ENCODE data around the gene NFKBIE.

Gene NFKBIE

DNA sequence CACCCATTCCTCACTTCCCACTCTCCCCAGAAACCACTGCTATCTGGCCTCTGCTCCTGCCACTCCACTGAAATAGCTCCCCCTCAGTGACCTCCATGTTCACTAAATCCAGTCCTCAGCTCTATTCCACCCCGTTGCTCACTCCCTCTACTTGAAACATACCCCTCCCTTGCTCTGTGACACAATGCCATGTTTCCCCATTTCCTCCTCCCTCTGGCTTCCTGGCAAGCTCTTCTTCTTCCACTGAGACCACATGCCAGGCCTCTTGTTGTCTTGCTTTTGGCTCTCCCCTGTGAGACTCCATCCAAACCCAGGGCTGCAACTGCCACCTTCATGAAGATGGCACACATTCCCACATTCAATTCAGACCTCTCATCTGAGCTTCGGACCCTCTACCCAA, 18.8 kb upstream of the NFKBIE start:
- no peaks in the 10 kb centered on the region for H3K9me3 ChIP-seq (ENCODE audit: control insufficient read depth in 2 of 2, low read length in 2 of 2)
- no peak overlapping the region for H3K27ac ChIP-seq (ENCODE audit: low read depth in 2 of 2, low read length in 2 of 2)
- H3K27me3 ChIP-seq (ENCODE audit: control insufficient read depth in 2 of 2, insufficient read depth in 2 of 2, low read length in 2 of 2): peaks cover 16 to 28% of the 10 kb centered on the region in 2 donors
- H3K4me1 ChIP-seq (ENCODE audit: control insufficient read depth in 2 of 2, insufficient read depth in 2 of 2, low read length in 2 of 2): no peaks in the 10 kb centered on the region
- H3K36me3 ChIP-seq (ENCODE audit: control insufficient read depth in 2 of 2, insufficient read depth in 2 of 2, low read length in 2 of 2): no peaks in the 10 kb centered on the region
- H3K4me3 ChIP-seq (ENCODE audit: low read length in 2 of 2): no peak overlapping the region
- no peak overlapping the region for H3K9ac ChIP-seq (ENCODE audit: low read depth in 1 of 2, low read length in 2 of 2)

GRCh38 chr6:44278774-44279697, 13.7 kb upstream of the NFKBIE start:
- Histone ChIP-seq H3K27me3 (ENCODE audit: control insufficient read depth in 2 of 2, insufficient read depth in 2 of 2, low read length in 2 of 2) (peaks cover 27 to 60% of the 10 kb centered on the region in 2 donors), H3K9me3 (ENCODE audit: control insufficient read depth in 2 of 2, low read length in 2 of 2) (no peaks in the 10 kb centered on the region), H3K9ac (ENCODE audit: low read depth in 1 of 2, low read length in 2 of 2) (no peak overlapping the region), H3K36me3 (ENCODE audit: control insufficient read depth in 2 of 2, insufficient read depth in 2 of 2, low read length in 2 of 2) (no peaks in the 10 kb centered on the region), H3K4me1 (ENCODE audit: control insufficient read depth in 2 of 2, insufficient read depth in 2 of 2, low read length in 2 of 2) (peaks cover 0 to 3% of the 10 kb centered on the region in 2 donors), H3K27ac (ENCODE audit: low read depth in 2 of 2, low read length in 2 of 2) (no peak overlapping the region), H3K4me3 (ENCODE audit: low read length in 2 of 2) (no peak overlapping the region)

DNA sequence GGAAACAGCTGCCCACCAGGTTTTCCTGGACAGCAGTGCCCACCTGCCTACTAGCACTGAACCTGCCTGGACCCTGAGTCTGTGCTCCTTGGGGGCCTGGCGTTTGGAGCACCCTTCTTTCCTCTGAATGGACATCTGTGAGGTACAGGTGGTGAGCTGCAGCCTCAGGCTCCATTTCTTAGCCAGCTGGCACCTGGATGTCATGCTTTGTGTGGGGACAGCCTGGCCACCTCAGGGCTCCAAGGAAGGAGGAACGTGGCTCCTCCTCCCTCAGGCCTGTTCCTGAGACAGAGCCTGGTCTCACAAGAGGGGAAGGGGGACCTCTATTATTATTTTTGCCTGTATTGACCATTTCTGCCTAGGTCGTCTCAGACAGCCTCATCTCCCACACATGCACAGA, 13.0 kb upstream of the NFKBIE start:
- Histone ChIP-seq H3K4me1 (ENCODE audit: control insufficient read depth in 2 of 2, insufficient read depth in 2 of 2, low read length in 2 of 2) (peaks cover 0 to 3% of the 10 kb centered on the region in 2 donors), H3K36me3 (ENCODE audit: control insufficient read depth in 2 of 2, insufficient read depth in 2 of 2, low read length in 2 of 2) (no peaks in the 10 kb centered on the region), H3K9ac (ENCODE audit: low read depth in 1 of 2, low read length in 2 of 2) (no peak overlapping the region), H3K4me3 (ENCODE audit: low read length in 2 of 2) (no peak overlapping the region), H3K27me3 (ENCODE audit: control insufficient read depth in 2 of 2, insufficient read depth in 2 of 2, low read length in 2 of 2) (peaks cover 34 to 64% of the 10 kb centered on the region in 2 donors), H3K27ac (ENCODE audit: low read depth in 2 of 2, low read length in 2 of 2) (no peak overlapping the region), H3K9me3 (ENCODE audit: control insufficient read depth in 2 of 2, low read length in 2 of 2) (no peaks in the 10 kb centered on the region)

DNA sequence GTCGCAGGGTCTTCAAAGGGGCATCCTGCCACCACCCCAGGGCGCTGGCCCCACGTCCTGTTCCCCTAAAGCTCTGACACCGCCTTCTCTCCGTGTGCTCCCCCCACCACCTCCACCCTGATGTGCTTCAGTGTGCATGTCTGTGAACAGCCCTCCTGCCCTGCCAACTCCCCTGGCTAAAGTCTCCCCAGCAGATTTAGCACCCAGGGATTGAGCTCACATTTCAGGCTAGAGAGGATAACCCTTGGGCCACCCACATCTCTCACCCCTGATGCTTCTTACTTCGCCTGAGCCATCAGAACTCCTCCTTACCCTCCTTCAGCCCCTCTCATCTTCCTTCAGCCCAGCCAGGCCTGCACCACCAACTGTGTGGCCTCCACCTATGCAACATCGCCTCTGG, 12.4 kb upstream of the NFKBIE start:
- no peak overlapping the region for H3K27ac ChIP-seq (ENCODE audit: low read depth in 2 of 2, low read length in 2 of 2)
- no peaks in the 10 kb centered on the region for H3K9me3 ChIP-seq (ENCODE audit: control insufficient read depth in 2 of 2, low read length in 2 of 2)

DNA sequence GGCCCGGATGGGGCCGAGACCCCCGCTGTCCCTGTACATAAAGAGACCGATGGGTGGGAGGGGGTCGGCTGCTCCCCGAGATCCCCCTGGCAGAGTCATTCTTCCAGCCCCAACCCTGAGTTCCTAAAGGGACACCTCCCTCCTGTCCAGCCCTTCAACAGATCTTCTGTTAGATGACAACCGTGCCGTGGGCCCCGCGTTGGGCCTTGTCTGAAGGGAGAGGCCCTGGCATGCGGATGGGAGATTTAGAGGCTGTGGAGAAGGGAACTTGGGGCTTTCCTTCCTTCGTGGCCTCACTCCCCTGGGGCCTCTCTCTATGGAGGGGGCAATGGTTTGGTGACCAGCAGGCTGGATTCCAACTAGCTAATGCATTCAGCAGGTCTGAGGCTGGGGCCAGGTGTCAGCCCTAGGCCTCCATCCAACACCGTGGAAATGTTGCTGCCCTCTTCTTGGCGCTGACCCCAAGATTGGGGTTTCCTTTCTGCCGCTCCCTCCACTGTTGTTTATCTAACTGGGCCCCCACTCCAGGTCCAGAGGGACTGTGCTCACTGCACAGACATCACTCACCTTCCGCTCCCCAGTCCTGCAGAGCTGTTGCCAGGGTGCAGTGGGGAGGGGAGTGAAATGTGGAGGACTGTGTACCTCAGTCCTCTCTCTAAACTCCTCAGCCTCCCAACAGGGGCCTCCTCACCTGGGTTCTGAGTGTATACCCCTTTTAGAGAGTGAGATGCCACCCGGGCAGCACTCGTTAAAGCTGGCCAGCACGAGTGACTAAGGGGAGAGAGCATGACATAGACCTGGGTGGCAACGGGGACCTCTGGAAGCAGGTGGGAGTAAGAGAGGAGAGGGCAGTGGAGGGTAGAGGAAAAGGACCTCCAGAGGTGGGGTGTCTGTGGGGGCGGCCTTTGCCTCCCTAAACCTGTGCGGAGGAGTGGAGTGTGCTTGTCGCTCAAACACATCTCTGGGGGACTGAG, 11.6 kb upstream of the NFKBIE start:
- peaks cover 40 to 69% of the 10 kb centered on the region in 2 donors for H3K27me3 ChIP-seq (ENCODE audit: control insufficient read depth in 2 of 2, insufficient read depth in 2 of 2, low read length in 2 of 2)
- no peak overlapping the region for H3K4me3 ChIP-seq (ENCODE audit: low read length in 2 of 2)
- no peak overlapping the region for H3K27ac ChIP-seq (ENCODE audit: low read depth in 2 of 2, low read length in 2 of 2)
- H3K4me1 ChIP-seq (ENCODE audit: control insufficient read depth in 2 of 2, insufficient read depth in 2 of 2, low read length in 2 of 2): peaks cover 0 to 3% of the 10 kb centered on the region in 2 donors
- no peaks in the 10 kb centered on the region for H3K9me3 ChIP-seq (ENCODE audit: control insufficient read depth in 2 of 2, low read length in 2 of 2)
- H3K36me3 ChIP-seq (ENCODE audit: control insufficient read depth in 2 of 2, insufficient read depth in 2 of 2, low read length in 2 of 2): no peaks in the 10 kb centered on the region
- no peak overlapping the region for H3K9ac ChIP-seq (ENCODE audit: low read depth in 1 of 2, low read length in 2 of 2)

More for the DNA sequence above, 12.4 kb upstream of the NFKBIE start:
- H3K36me3 ChIP-seq (ENCODE audit: control insufficient read depth in 2 of 2, insufficient read depth in 2 of 2, low read length in 2 of 2): no peaks in the 10 kb centered on the region
- no peak overlapping the region for H3K4me3 ChIP-seq (ENCODE audit: low read length in 2 of 2)
- peaks cover 0 to 3% of the 10 kb centered on the region in 2 donors for H3K4me1 ChIP-seq (ENCODE audit: control insufficient read depth in 2 of 2, insufficient read depth in 2 of 2, low read length in 2 of 2)
- peaks cover 39 to 64% of the 10 kb centered on the region in 2 donors for H3K27me3 ChIP-seq (ENCODE audit: control insufficient read depth in 2 of 2, insufficient read depth in 2 of 2, low read length in 2 of 2)
- H3K9ac ChIP-seq (ENCODE audit: low read depth in 1 of 2, low read length in 2 of 2): no peak overlapping the region

GRCh38 chr6:44275749-44276648, 10.6 kb upstream of the NFKBIE start:
- H3K27ac ChIP-seq (ENCODE audit: low read depth in 2 of 2, low read length in 2 of 2): no peak overlapping the region
- H3K36me3 ChIP-seq (ENCODE audit: control insufficient read depth in 2 of 2, insufficient read depth in 2 of 2, low read length in 2 of 2): no peaks in the 10 kb centered on the region
- no peak overlapping the region for H3K9ac ChIP-seq (ENCODE audit: low read depth in 1 of 2, low read length in 2 of 2)
- H3K4me1 ChIP-seq (ENCODE audit: control insufficient read depth in 2 of 2, insufficient read depth in 2 of 2, low read length in 2 of 2): peaks cover 0 to 3% of the 10 kb centered on the region in 2 donors
- H3K4me3 ChIP-seq (ENCODE audit: low read length in 2 of 2): no peak overlapping the region
- H3K27me3 ChIP-seq (ENCODE audit: control insufficient read depth in 2 of 2, insufficient read depth in 2 of 2, low read length in 2 of 2): peaks cover 48 to 78% of the 10 kb centered on the region in 2 donors
- no peaks in the 10 kb centered on the region for H3K9me3 ChIP-seq (ENCODE audit: control insufficient read depth in 2 of 2, low read length in 2 of 2)

GRCh38 chr6:44275271-44275748, 10.0 kb upstream of the NFKBIE start:
- peaks cover 49 to 72% of the 10 kb centered on the region in 2 donors for H3K27me3 ChIP-seq (ENCODE audit: control insufficient read depth in 2 of 2, insufficient read depth in 2 of 2, low read length in 2 of 2)
- H3K4me3 ChIP-seq (ENCODE audit: low read length in 2 of 2): no peak overlapping the region
- H3K36me3 ChIP-seq (ENCODE audit: control insufficient read depth in 2 of 2, insufficient read depth in 2 of 2, low read length in 2 of 2): no peaks in the 10 kb centered on the region

DNA sequence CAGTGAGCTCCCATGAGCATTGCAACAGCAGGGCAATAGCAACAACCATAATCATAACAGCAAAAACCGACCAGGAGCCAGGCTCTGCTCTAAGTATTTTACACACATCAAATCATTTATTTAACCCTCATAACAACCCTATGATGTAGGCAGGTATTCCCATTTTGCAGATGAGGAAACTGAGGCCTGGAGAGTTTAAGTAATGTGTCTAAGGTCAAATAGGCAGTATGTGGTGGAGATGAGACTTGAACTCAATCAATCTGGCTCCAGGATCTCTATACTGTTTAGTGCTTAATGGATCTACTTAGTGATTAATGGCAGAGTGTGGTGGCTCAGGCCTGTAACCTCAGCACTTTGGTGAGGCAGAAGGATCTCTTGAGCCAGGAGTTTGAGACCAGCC, 8.3 kb upstream of the NFKBIE start:
- H3K27me3 ChIP-seq (ENCODE audit: control insufficient read depth in 2 of 2, insufficient read depth in 2 of 2, low read length in 2 of 2): peaks cover 56 to 79% of the 10 kb centered on the region in 2 donors
- H3K4me3 ChIP-seq (ENCODE audit: low read length in 2 of 2): no peak overlapping the region
- H3K9me3 ChIP-seq (ENCODE audit: control insufficient read depth in 2 of 2, low read length in 2 of 2): no peaks in the 10 kb centered on the region
- no peak overlapping the region for H3K27ac ChIP-seq (ENCODE audit: low read depth in 2 of 2, low read length in 2 of 2)
- H3K9ac ChIP-seq (ENCODE audit: low read depth in 1 of 2, low read length in 2 of 2): no peak overlapping the region
- H3K4me1 ChIP-seq (ENCODE audit: control insufficient read depth in 2 of 2, insufficient read depth in 2 of 2, low read length in 2 of 2): peaks cover 0 to 3% of the 10 kb centered on the region in 2 donors
- no peaks in the 10 kb centered on the region for H3K36me3 ChIP-seq (ENCODE audit: control insufficient read depth in 2 of 2, insufficient read depth in 2 of 2, low read length in 2 of 2)

More at GRCh38 chr6:44275271-44275748, 10.0 kb upstream of the NFKBIE start:
- H3K27ac ChIP-seq (ENCODE audit: low read depth in 2 of 2, low read length in 2 of 2): no peak overlapping the region
- no peak overlapping the region for H3K9ac ChIP-seq (ENCODE audit: low read depth in 1 of 2, low read length in 2 of 2)
- H3K9me3 ChIP-seq (ENCODE audit: control insufficient read depth in 2 of 2, low read length in 2 of 2): no peaks in the 10 kb centered on the region
- peaks cover 0 to 3% of the 10 kb centered on the region in 2 donors for H3K4me1 ChIP-seq (ENCODE audit: control insufficient read depth in 2 of 2, insufficient read depth in 2 of 2, low read length in 2 of 2)

- Histone ChIP-seq H3K27ac (ENCODE audit: low read depth in 2 of 2, low read length in 2 of 2) (no peak overlapping the region), H3K36me3 (ENCODE audit: control insufficient read depth in 2 of 2, insufficient read depth in 2 of 2, low read length in 2 of 2) (no peaks in the 10 kb centered on the region), H3K4me3 (ENCODE audit: low read length in 2 of 2) (no peak overlapping the region), H3K4me1 (ENCODE audit: control insufficient read depth in 2 of 2, insufficient read depth in 2 of 2, low read length in 2 of 2) (peaks cover 0 to 3% of the 10 kb centered on the region in 2 donors), H3K9ac (ENCODE audit: low read depth in 1 of 2, low read length in 2 of 2) (no peak overlapping the region), H3K27me3 (ENCODE audit: control insufficient read depth in 2 of 2, insufficient read depth in 2 of 2, low read length in 2 of 2) (peaks cover 58 to 83% of the 10 kb centered on the region in 2 donors), H3K9me3 (ENCODE audit: control insufficient read depth in 2 of 2, low read length in 2 of 2) (no peaks in the 10 kb centered on the region)
Observed at GRCh38 chr6:44272999-44273566, 7.7 kb upstream of the NFKBIE start.
